Testis (tissue), 3 donors: ENCODE results near the gene LSP1. TPM values are rescaled to one million over a fixed set of nuclear protein-coding genes. Genes with fewer than 3 reads are reported as not detected.

ENCODE experiments used
- DNase-seq: peaks from one replicate; pipeline ENCODE4 v3.0.0-alpha.2; 2019
- H3K27ac ChIP-seq, 2 donors: fragments of 200-600 bp; sonication (generic); one replicate each; pipeline ENCODE4 v1.5.1; 2019
- H3K27me3 ChIP-seq: fragments of 200-600 bp; sonication (generic); one replicate; pipeline ENCODE4 v1.5.1; 2019
- H3K36me3 ChIP-seq: fragments of 200-600 bp; sonication (generic); one replicate; pipeline ENCODE4 v1.5.1; 2017; ENCODE audit warnings: low read depth; ENCODE audit errors: missing control alignments
- H3K4me1 ChIP-seq: fragments of 200-600 bp; sonication (generic); one replicate; pipeline ENCODE4 v1.5.1; 2019
- H3K4me3 ChIP-seq, 2 donors: fragments of 200-600 bp; sonication (generic); one replicate each; pipeline ENCODE4 v1.5.1; 2017 to 2019
- H3K9me3 ChIP-seq: fragments of 200-600 bp; sonication (generic); one replicate; pipeline ENCODE4 v1.5.1; 2017
- POLR2A ChIP-seq: fragments of 450-650 bp; IDR thresholded peaks from one replicate; pipeline ENCODE4 v1.6.1; 2017; ENCODE audit warnings: antibody characterized with exemption, mild to moderate bottlenecking, moderate library complexity
- WGBS, 2 donors: methylation state at CpG; one replicate each; pipeline ENCODE4 v1.1.5; 2018; 5-methylcytosine and 5-hydroxymethylcytosine counted together
- intact Hi-C: fragments of 100-400 bp; cut with DNase I; formaldehyde crosslinking; loops from one replicate; pipeline ENCODE4 v1.15.1; 2023; ENCODE audit warnings: low total_unique reads
- polyA plus RNA-seq: library from polyadenylated mRNA; stranded (reverse); fragments of 350-450 nt; fragmentation: Illumina TruSeq; extraction: RNeasy Lipid Tissue Mini Kit (QIAGEN cat#74804); gene quantifications from one replicate; pipeline ENCODE4 v1.2.3, GENCODE V29; 2014; ENCODE audit warnings: low read depth, low replicate concordance; ENCODE audit not compliant: insufficient read depth
- total RNA-seq, 2 donors: library from RNA; depleted of rRNA; stranded (reverse); fragments of >200 nt; gene quantifications; one replicate each; pipeline ENCODE4 v1.2.3, GENCODE V29; 2016
- TF ChIP-seq, protein P1 (sequence below), 3 experiments: fragments of 450-650 bp in 2 of 3; fragments of 200-600 bp in 1 of 3; sonication (generic) in 1 of 3; IDR thresholded peaks; one replicate each; pipeline ENCODE4 v1.5.1; 2016 to 2019; ENCODE audit warnings: antibody characterized with exemption in 3 of 3, mild to moderate bottlenecking in 2 of 3, moderate library complexity in 1 of 3

LSP1 gene
- total and polyA plus RNA-seq, 3 donors from 2014 or later = 13.0 to 50.1 (median 19.9) TPM

DNA sequence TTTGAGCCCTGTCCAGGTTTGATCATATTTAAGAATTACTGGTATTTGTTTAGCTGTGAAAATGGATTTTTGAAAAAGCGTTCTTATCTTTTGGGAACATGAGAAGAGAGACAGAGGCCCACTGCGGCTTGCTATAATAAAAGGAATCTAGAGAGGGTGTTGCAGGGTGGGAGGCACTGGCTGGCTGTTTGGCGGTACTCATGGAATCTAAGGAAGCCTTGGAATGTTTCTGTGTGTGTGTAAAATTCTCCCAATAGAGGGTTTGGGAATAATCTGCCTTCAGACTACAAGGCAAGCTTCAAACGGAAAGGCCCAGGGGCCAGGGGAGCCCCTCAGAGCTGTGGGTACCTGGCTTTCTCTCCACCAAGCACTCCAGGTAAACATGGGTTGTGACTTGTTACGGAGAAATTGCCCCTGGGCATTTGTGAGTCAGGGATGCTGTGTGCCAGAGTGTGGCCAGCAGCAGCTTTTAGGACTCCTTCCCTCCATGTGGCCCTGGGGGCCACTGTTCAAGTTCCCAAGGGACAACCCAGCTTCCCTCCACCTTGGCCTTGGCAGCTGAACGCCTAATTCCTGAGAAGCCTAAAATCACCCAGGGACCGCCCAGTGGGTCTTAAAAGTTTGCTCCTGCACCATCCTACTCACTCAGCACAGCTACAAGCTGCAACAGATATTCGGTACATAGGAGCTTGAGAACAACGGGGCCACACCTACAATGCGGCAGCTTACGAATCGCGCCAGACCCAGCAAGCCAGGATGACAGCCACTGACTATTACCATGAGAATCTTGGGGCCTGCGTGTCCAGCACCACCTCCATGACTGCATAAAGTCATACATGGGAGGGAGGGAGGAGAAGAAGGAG, 32.2 kb upstream of the LSP1 start:
- no peaks in the 10 kb centered on the region for H3K36me3 ChIP-seq
- no peak overlapping the region for H3K4me3 ChIP-seq
- intact Hi-C loops = no loop called here
- no peaks in the 10 kb centered on the region for H3K9me3 ChIP-seq
- H3K4me1 ChIP-seq = peaks cover 4% of the 10 kb centered on the region
- TF ChIP-seq, protein P1, sequence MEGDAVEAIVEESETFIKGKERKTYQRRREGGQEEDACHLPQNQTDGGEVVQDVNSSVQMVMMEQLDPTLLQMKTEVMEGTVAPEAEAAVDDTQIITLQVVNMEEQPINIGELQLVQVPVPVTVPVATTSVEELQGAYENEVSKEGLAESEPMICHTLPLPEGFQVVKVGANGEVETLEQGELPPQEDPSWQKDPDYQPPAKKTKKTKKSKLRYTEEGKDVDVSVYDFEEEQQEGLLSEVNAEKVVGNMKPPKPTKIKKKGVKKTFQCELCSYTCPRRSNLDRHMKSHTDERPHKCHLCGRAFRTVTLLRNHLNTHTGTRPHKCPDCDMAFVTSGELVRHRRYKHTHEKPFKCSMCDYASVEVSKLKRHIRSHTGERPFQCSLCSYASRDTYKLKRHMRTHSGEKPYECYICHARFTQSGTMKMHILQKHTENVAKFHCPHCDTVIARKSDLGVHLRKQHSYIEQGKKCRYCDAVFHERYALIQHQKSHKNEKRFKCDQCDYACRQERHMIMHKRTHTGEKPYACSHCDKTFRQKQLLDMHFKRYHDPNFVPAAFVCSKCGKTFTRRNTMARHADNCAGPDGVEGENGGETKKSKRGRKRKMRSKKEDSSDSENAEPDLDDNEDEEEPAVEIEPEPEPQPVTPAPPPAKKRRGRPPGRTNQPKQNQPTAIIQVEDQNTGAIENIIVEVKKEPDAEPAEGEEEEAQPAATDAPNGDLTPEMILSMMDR (IDR thresholded peaks at IDR 0.05) = no peak
- TF ChIP-seq POLR2A = no peak
- no peaks in the 10 kb centered on the region for H3K27me3 ChIP-seq
- 80% methylated on average over 12 to 14 of the region's 14 CpGs for WGBS, 2 donors
- no peak for DNase-seq
- no peak overlapping the region for H3K27ac ChIP-seq

DNA sequence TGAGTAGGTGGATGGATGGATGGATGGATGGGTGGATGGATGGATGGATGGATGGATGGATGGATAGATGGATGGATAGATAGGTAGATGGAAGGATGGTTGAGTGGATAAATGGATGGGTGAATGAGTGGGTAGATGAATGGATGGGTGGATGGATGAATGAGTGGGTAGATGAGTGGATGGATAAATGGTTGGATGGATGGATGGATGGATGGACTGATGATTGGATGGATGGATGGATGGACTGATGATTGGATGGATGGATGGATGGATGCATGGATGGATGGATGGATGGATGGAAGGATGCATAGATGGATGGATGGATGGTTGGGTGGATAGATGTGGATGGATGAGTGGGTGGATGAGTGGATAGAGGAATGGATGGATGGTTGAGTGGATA, 31.3 kb upstream of the LSP1 start:
- Histone ChIP-seq H3K4me3 (no peak overlapping the region), H3K27me3 (no peaks in the 10 kb centered on the region), H3K9me3 (no peaks in the 10 kb centered on the region), H3K36me3 (no peaks in the 10 kb centered on the region), H3K4me1 (peaks cover 6% of the 10 kb centered on the region), H3K27ac (no peak overlapping the region)
- DNase-seq = no peak
- TF ChIP-seq, protein P1 (IDR thresholded peaks at IDR 0.05) = no peak
- no peak for TF ChIP-seq POLR2A
- intact Hi-C loops = no loop called here

DNA sequence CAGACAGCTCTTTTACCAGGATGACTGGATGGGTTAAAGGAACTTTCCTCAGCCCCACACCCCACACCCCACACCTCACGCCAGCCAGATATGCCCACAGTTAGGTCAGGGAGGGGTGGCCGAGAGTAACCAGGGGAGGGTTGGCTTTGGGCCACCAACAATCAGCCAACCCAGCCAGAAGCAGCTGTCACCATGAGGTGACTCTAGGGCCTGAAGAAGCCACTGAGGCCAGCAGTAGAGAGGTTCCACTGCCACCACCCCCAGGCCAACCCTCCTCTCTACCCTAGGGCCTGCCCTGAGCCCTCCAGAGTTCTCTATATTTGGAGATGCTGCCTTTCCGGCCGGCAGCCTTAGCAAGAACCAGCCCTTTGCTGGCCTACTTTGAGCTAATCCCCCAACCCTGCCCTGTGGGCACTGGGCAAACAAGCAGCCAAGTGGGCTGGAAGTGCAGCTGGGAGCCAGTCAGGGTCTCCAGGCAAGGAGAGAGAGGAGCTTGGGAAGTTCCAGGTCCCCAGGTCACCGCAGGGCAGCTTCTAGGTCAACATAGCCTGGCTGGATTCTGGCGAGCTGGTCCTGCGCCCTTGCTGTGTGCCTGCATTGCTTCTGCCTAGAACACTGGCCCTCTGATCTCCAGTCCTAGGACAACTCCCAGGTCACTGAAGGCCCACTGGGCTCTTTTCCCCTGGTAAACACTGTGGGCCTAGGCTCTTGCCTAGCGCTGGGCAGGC, 30.1 kb upstream of the LSP1 start:
- WGBS, 2 donors = 79 to 89% methylated on average over 2 to 8 of the region's 8 CpGs
- TF ChIP-seq POLR2A = no peak
- TF ChIP-seq, protein P1 (IDR thresholded peaks at IDR 0.05) = no peak
- Histone ChIP-seq H3K36me3 (no peaks in the 10 kb centered on the region), H3K27me3 (no peaks in the 10 kb centered on the region), H3K4me3 (no peak overlapping the region), H3K9me3 (no peaks in the 10 kb centered on the region), H3K4me1 (peaks cover 17% of the 10 kb centered on the region), H3K27ac (no peak overlapping the region)
- intact Hi-C loops = no loop called here
- DNase-seq = no peak

DNA sequence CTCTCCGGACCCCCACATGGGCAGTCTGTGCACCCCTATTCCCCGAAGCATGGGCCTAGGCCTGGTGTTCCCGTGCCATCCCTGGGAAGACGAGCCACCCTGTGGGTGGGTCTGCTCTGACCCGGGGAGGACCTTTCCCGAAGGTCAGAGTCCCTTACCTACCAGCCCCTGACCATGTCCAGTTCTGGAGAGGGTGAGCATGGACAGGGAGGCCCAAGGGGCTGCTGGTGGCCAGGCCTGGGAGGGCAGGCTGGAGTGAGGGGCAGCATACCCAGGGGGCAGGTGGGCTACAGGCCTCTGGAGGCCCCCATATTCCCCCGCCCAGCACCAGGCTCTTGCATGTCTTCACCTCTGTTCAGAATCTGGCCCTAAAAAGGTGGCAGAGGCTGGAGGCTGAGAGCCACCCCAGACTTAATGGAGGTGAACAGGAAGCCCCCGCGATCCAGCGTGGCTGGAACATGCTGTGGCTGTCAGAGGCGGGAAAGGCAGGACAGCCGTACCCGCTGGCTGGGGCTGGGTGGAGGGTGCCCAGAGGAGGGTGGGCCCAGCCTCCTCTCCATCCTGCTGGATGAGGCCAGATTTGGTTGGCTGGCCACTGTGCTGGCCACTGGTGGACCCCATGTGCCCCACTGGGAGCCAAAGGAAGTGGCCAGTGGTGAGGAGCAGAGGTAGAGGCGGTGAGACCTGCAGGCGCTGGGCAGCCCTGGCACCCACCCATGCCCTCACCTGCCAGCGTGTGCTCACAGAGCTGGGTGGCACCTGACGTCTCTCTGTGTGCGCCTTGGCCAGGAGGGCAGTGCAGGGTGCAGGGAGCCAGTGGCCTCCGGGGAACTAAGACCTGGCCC, 29.3 kb upstream of the LSP1 start:
- Histone ChIP-seq H3K4me3 (no peak overlapping the region), H3K27ac (no peak overlapping the region), H3K27me3 (no peaks in the 10 kb centered on the region), H3K36me3 (no peaks in the 10 kb centered on the region), H3K9me3 (no peaks in the 10 kb centered on the region), H3K4me1 (peaks cover 17% of the 10 kb centered on the region)
- 80 to 93% methylated on average over 4 to 16 of the region's 19 CpGs for WGBS, 2 donors
- DNase-seq = no peak
- intact Hi-C loops = no loop called here
- no peak for TF ChIP-seq POLR2A
- TF ChIP-seq, protein P1 (IDR thresholded peaks at IDR 0.05) = no peak
